Activated T-helper 1 cell treated with Interleukin-2 at 50 U/mL for 16 hours (primary cell): Measurements from ENCODE around the gene GRID1.
"Not testable (repeated sequence)": the region's sequence is repeated elsewhere in the genome, so short reads cannot be mapped to it uniquely, and the experiment has no call there.

Experiments
- DNase-seq: peaks from one replicate; pipeline ENCODE4 v3.0.0-alpha.2; 2020; ENCODE audit warnings: low read depth

The GRID1 gene

GRCh38 chr10:86105640-86106039, 261.0 kb downstream of the GRID1 start:
- no peak for DNase-seq

DNA sequence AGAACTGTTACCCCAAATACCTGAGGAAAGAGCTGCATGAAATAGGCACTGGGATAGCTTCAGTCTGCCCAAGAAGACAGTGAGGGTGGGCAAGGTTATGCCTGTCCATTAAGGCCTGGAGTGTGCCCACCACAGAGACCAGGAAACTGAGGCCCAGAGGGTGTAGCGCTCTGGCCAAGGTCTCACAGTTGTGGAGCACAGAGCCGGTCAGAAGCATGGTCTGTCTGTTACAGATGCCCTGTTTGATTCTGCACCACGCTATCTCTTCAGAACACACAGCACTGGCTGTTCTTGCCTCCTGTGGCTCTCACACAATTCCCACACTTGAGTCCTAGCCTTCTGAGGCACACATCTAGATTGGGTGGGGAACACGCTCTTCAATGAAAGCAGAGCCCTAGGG, 261.4 kb downstream of the GRID1 start:
- no peak for DNase-seq

DNA sequence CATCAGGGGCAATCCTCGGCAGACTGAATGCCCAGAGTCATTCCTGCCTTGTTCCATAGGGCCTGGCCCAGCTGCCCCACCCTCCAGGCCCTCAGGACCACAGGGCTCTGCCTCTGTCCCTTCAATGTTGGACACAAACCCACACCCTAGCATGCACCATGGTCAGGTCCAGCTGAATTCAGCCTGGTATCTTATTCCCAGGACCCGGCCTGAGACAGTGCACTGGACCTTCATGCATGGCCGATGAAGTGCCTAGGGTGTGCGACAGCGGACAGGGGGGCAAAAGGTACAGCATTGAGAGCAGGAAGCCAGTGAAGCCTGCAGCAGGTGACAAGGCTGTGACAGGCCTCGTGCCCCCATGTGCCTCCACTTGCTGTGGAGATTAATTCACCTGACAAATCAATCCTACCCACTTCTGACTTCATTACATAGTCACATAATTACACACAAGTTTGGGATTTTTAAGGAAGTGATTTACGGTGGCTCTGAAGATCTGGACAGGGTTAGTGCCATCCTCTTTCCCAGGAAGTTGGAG, 261.9 kb downstream of the GRID1 start:
- DNase-seq, result no peak

GRCh38 chr10:86104156-86104555, 262.4 kb downstream of the GRID1 start:
- DNase-seq, result no peak

DNA sequence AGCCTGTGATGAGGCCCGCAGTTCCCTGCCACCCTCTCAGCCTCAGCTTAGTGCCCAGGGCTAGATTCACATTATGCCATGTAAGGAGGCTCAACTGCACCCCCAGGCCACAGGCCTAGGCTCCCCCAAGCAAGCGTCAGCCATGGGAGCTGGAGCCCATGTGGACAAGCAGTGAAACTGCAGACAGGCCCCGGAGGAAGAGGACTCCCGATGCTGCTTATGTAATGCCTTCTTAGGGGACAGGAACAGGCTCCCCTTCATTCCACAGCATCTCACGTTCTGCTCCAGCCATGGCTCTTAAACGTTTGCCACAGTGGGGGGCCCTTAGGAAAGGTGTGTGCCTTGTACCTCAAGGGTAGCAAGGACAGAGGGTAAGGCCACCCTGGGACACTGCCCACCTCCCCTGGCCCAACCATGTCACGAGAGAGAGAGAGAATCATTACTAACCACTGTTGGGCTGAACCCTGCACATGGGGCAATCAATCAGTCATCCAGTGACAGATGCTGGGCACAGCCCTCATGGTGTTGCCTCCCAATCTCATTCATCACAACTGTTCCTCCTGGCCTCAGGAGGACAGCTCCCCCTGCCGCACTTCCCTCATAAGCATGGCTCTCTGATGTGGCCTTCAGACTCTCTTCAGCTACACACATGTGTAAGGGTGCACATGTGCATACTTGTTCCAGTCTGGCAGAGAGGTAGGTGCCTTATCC, 263.0 kb downstream of the GRID1 start:
- no peak for DNase-seq

- DNase-seq, result no peak
Observed at GRCh38 chr10:86102451-86102850, 264.1 kb downstream of the GRID1 start.

GRCh38 chr10:86102031-86102430, 264.6 kb downstream of the GRID1 start:
- no peak for DNase-seq

- no peak for DNase-seq
Observed at GRCh38 chr10:86100581-86101061, 266.0 kb downstream of the GRID1 start.

GRCh38 chr10:86099542-86100334, 266.9 kb downstream of the GRID1 start:
- no peak for DNase-seq

DNA sequence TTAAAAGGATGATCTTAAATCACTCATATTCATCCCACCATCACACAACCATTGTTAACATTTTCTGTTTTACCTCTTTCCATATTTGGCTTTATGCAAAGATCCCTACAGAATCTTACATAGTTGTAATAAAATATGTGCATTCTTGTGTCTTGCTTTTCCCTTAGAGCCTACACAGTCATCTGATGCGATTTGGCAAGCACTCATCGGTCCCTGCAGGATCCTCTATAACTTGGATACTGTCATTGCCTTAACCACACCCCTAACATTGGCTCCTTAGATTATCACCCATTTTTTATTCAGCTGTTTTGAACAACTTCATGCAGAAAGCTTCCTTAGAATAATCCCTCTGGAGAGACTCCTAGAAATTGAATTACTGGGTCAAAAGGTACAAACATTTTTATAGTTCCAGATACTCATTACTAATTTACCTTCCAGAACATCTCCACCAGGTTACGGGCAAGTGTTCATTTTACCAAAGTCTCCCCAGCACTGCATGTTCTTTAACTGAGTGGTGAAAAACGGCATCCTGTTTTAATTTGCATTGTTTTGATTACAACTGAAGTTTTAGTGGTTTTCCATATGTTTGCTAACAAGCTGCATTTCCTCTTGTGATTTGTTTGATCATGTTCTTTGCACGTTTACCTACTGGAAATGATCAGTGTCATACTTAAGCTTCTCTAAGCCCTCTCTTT, 268.3 kb downstream of the GRID1 start:
- no peak for DNase-seq

- DNase-seq, result not testable (repeated sequence)
Observed at GRCh38 chr10:86095061-86095460, 271.5 kb downstream of the GRID1 start.

DNA sequence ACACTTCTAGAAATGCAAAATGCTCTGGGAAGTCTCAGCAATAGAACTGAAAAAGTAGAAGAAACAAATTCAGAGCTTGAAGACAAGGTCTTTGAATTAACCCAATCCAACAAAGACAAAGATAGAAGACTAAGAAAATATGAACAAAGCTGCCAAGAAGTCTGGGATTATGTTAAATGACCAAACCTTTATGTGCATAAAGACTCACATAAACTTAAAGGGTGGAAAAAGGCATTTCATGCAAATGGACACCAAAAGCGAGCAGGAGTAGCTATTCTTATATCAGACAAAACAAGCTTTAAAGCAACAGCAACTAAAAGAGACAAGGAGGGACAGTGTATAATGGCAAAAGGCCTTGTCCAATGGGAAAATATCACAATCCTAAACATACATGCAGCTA, 274.3 kb downstream of the GRID1 start:
- not testable (repeated sequence) for DNase-seq

- no peak for DNase-seq
Observed at GRCh38 chr10:86091216-86091615, 275.4 kb downstream of the GRID1 start.

DNA sequence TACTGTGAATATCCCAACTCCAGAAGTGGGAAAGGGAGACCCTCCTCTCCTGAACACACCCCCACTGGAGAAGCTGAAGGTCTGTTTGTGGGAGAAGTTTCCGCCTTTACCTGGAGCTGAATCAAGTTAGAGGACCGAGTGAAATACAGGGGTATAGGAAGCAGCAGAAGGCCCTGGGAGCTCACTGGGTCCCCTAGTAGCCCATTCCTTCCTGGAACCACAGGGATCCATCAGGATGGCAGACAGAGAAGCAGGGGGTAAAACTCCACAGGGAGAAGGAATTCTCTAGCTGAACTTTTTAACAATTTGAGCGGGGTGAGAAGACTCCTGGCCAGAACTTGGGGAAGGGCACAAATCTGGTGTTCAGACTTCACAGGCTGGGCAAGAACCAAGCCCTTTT, 275.8 kb downstream of the GRID1 start:
- DNase-seq, result no peak

GRCh38 chr10:86087716-86088115, 278.9 kb downstream of the GRID1 start:
- DNase-seq, result no peak

- no peak for DNase-seq
Observed at GRCh38 chr10:86086418-86086817, 280.2 kb downstream of the GRID1 start.

- DNase-seq, result no peak
Observed at GRCh38 chr10:86085686-86086085, 280.9 kb downstream of the GRID1 start.

GRCh38 chr10:86085136-86085535, 281.5 kb downstream of the GRID1 start:
- no peak for DNase-seq

GRCh38 chr10:86084585-86084984, 282.0 kb downstream of the GRID1 start:
- no peak for DNase-seq

DNA sequence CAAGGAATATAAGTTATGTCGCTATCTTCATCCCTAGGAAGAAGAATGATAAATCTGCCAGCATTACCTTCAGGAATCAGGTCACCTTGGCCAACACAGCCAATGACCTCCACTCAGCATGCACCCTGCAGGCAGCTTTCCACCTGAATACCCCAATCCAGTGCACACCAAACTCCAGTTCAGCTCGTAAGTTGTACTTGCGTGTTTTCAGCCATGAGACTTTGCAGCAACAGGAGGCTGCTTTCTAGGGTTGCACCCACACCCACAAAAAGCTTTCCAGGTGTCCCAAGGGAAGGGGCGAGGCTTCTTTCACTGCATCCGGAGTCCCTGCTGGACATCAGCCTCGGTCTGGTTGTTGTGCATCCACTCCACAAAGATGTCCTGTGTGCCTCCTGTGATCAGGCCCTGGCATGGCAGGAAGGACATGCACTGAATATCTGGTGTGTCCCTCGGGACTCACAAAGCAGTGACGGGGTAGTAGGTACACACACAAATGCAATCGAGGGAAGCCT, 282.9 kb downstream of the GRID1 start:
- DNase-seq, result no peak

GRCh38 chr10:86083206-86083605, 283.4 kb downstream of the GRID1 start:
- DNase-seq, result no peak

DNA sequence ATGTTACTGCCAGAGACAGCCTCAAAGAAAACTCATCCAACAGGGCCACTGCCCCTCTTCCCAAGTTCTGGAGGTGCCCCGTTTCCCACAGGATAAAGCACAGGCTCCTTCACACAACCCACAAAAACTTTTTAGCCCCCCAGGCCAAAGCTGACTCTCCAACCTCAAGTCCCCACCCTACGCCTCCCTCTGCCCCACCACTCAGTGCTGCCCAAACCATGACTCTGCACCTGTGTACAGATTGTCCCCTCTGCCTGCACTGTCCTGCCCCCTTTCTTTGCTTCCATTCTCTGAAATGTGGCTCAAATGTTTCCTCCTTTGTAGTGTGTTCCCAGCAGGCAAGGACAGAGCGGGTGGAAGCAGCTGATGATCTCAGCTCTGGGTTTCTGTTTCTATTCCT, 284.0 kb downstream of the GRID1 start:
- DNase-seq, result no peak
